HCT116 (cell line): ENCODE results near the gene PGGHG. TPM values are rescaled to one million over a fixed set of nuclear protein-coding genes. Genes with fewer than 3 reads are reported as not detected.

Experiments
- ATAC-seq: fragments of 200-7000 bp; cut with Tn5 transposase; 2 replicates; pipeline ENCODE4 v1.9.1; 2020; ENCODE audit warnings: mild to moderate bottlenecking, moderate library complexity
- BruUV-seq: library from RNA; stranded (reverse); fragments of 400-500 nt; replicated peaks from 2 replicates; lab custom pipeline; 2021; lab: Mats Ljungman, UMichigan
- CTCF ChIA-PET: fragments of 300-600 bp; sonication (Branson Sonifier 250); formaldehyde crosslinking; loops from one replicate; lab custom pipeline; 2021; ENCODE audit warnings: antibody characterized with exemption; lab: Charles Lee
- POLR2A ChIA-PET: fragments of 300-600, 350-600 bp; sonication (Branson Sonifier 250); formaldehyde crosslinking; loops from one replicate; lab custom pipeline; 2021; ENCODE audit warnings: antibody characterized with exemption; lab: Charles Lee
- RAD21 ChIA-PET, 2 experiments: fragments of 300-600 bp; sonication (Branson Sonifier 250); formaldehyde crosslinking; loops; one replicate each; lab custom pipeline; 2023; ENCODE audit warnings: low total read pairs in 2 of 2; ENCODE audit not compliant: uncharacterized antibody in 2 of 2, unreplicated experiment in 2 of 2, low non-redundant PET in 1 of 2; lab: Charles Lee
- DNase-seq: peaks from one replicate; pipeline ENCODE4 v3.0.0-alpha.2; 2010; ENCODE audit warnings: low read depth, low spot score
- H2AFZ ChIP-seq: fragments of 200-600 bp; shearing (Covaris generic), sonication (generic); 2 replicates; pipeline ENCODE4 v1.6.1; 2017; ENCODE audit warnings: low read depth, mixed run types, mixed read lengths, antibody characterized with exemption, low read length; ENCODE audit not compliant: poor library complexity, severe bottlenecking
- H3K27ac ChIP-seq: 2 replicates; pipeline ENCODE4 v1.5.1; 2012; ENCODE audit warnings: low read depth, low read length
- H3K27me3 ChIP-seq: fragments of 200-600 bp; sonication (generic); 2 replicates; pipeline ENCODE4 v1.6.1; 2016; ENCODE audit warnings: mixed run types, low read length, mixed read lengths; ENCODE audit not compliant: insufficient read depth
- H3K36me3 ChIP-seq, 2 experiments: fragments of 200-500 bp in 1 of 2; fragments of 200-600 bp in 1 of 2; sonication (Bioruptor generic) in 1 of 2; sonication (generic) in 1 of 2; 2 replicates each; pipeline versions ENCODE4 v1.5.1 to v1.6.1; 2014 to 2016; ENCODE audit warnings: low read length in 2 of 2, inconsistent platforms in 1 of 2, mixed read lengths in 1 of 2, mixed run types in 1 of 2; ENCODE audit not compliant: insufficient read depth in 2 of 2, control insufficient read depth in 1 of 2
- H3K4me1 ChIP-seq, 2 experiments: fragments of 200-600 bp in 1 of 2; sonication (generic) in 1 of 2; 2 replicates each; pipeline versions ENCODE4 v1.5.1 to v1.6.1; 2012 to 2017; ENCODE audit warnings: low read length in 2 of 2, inconsistent platforms in 1 of 2, mild to moderate bottlenecking in 1 of 2, mixed read lengths in 1 of 2, mixed run types in 1 of 2, moderate library complexity in 1 of 2; ENCODE audit not compliant: insufficient read depth in 2 of 2, control insufficient read depth in 1 of 2
- H3K4me2 ChIP-seq: fragments of 200-600 bp; sonication (generic); 2 replicates; pipeline ENCODE4 v1.6.1; 2017; ENCODE audit warnings: mixed run types, low read length, mixed read lengths
- H3K4me3 ChIP-seq, 2 experiments: fragments of 200-600 bp in 1 of 2; sonication (generic) in 1 of 2; replicated peaks in 1 of 2; 2 replicates each; pipeline ENCODE4 v1.5.1; 2011 to 2016; ENCODE audit warnings: low read length in 2 of 2, control low read depth in 1 of 2, low read depth in 1 of 2, mild to moderate bottlenecking in 1 of 2, mixed read lengths in 1 of 2, mixed run types in 1 of 2
- H3K79me2 ChIP-seq: fragments of 200-600 bp; sonication (generic); 2 replicates; pipeline ENCODE4 v1.6.1; 2017; ENCODE audit warnings: mild to moderate bottlenecking, mixed run types, low read length, moderate library complexity, mixed read lengths; ENCODE audit not compliant: insufficient read depth
- H3K9ac ChIP-seq: fragments of 200-600 bp; sonication (generic); 2 replicates; pipeline ENCODE4 v1.6.1; 2016; ENCODE audit warnings: low read length, mixed read lengths
- H3K9me2 ChIP-seq: fragments of 200-600 bp; sonication (generic), shearing (Covaris generic); 2 replicates; pipeline ENCODE4 v1.6.1; 2017; ENCODE audit warnings: mixed run types, mild to moderate bottlenecking, moderate library complexity; ENCODE audit not compliant: insufficient read depth
- H3K9me3 ChIP-seq, 2 experiments: fragments of 200-500 bp in 1 of 2; fragments of 200-600 bp in 1 of 2; sonication (Bioruptor generic) in 1 of 2; sonication (generic) in 1 of 2; 2 replicates each; pipeline ENCODE4 v1.6.1; 2014 to 2017; ENCODE audit warnings: low read length in 2 of 2, mixed read lengths in 2 of 2, inconsistent platforms in 1 of 2, low read depth in 1 of 2, mild to moderate bottlenecking in 1 of 2, mixed run types in 1 of 2, moderate library complexity in 1 of 2; ENCODE audit not compliant: control insufficient read depth in 1 of 2, insufficient read depth in 1 of 2
- H4K20me1 ChIP-seq: fragments of 200-600 bp; sonication (generic), shearing (Covaris generic); 2 replicates; pipeline ENCODE4 v1.6.1; 2017; ENCODE audit warnings: mixed run types, mild to moderate bottlenecking, moderate library complexity; ENCODE audit not compliant: insufficient read depth
- CBX3 ChIP-seq: IDR thresholded peaks from 2 replicates; pipeline ENCODE4 v1.6.1; 2012; ENCODE audit warnings: low read depth
- CEBPB ChIP-seq: IDR thresholded peaks from 2 replicates; pipeline ENCODE4 v1.6.1; 2012; ENCODE audit warnings: low read depth
- EGR1 ChIP-seq: IDR thresholded peaks from 2 replicates; pipeline ENCODE4 v1.6.1; 2012; ENCODE audit warnings: low read depth
- ELF1 ChIP-seq: IDR thresholded peaks from 2 replicates; pipeline ENCODE4 v1.6.1; 2012; ENCODE audit warnings: low read depth, borderline replicate concordance
- EZH2 ChIP-seq: fragments of 200-600 bp; sonication (generic); IDR thresholded peaks from 2 replicates; pipeline ENCODE4 v1.6.1; 2017; ENCODE audit warnings: antibody characterized with exemption, mixed run types
- EZH2phosphoT487 ChIP-seq: fragments of 200-600 bp; IDR thresholded peaks from 2 replicates; pipeline ENCODE4 v1.6.1; 2018; ENCODE audit warnings: antibody characterized with exemption, borderline replicate concordance
- FOSL1 ChIP-seq: IDR thresholded peaks from 2 replicates; pipeline ENCODE4 v1.6.1; 2012; ENCODE audit warnings: low read depth
- JUND ChIP-seq: IDR thresholded peaks from 2 replicates; pipeline ENCODE4 v1.6.1; 2012
- POLR2AphosphoS5 ChIP-seq: IDR thresholded peaks from 2 replicates; pipeline ENCODE4 v1.6.1; 2011; ENCODE audit warnings: mild to moderate bottlenecking, low read depth, low read length, moderate library complexity
- SIN3A ChIP-seq: IDR thresholded peaks from 2 replicates; pipeline ENCODE4 v1.6.1; 2012; ENCODE audit warnings: low read depth
- SP1 ChIP-seq: IDR thresholded peaks from 2 replicates; pipeline ENCODE4 v1.6.1; 2012; ENCODE audit warnings: low read depth
- SRF ChIP-seq: IDR thresholded peaks from 2 replicates; pipeline ENCODE4 v1.6.1; 2012; ENCODE audit warnings: low read depth
- TCF7L2 ChIP-seq: IDR thresholded peaks from 2 replicates; pipeline ENCODE4 v1.7.0; 2011; ENCODE audit warnings: borderline replicate concordance, inconsistent platforms; ENCODE audit not compliant: insufficient read depth, insufficient read length; ENCODE audit errors: extremely low read depth
- YY1 ChIP-seq: IDR thresholded peaks from 2 replicates; pipeline ENCODE4 v1.6.1; 2011; ENCODE audit warnings: low read length, low read depth, moderate library complexity, mild to moderate bottlenecking; ENCODE audit not compliant: insufficient replicate concordance; ENCODE audit errors: extremely low read depth
- ZNF274 ChIP-seq: fragments of 200-500 bp; sonication (Bioruptor generic); IDR thresholded peaks from 2 replicates; pipeline ENCODE4 v1.6.1; 2014; ENCODE audit warnings: mild to moderate bottlenecking, low read depth, low read length, inconsistent platforms
- intact Hi-C: fragments of 100-400 bp; cut with micrococcal nuclease; formaldehyde crosslinking; loops from 2 replicates; pipeline ENCODE4 v1.10.0; 2022
- total RNA-seq: library from RNA; stranded (reverse); gene quantifications from one replicate; pipeline ENCODE4 v1.2.1, GENCODE V29; 2021; ENCODE audit not compliant: unreplicated experiment
- TF ChIP-seq, protein P1 (sequence below), 3 experiments: fragments of 200-600 bp in 1 of 3; sonication (generic) in 1 of 3; IDR thresholded peaks in 2 of 3; conservative IDR thresholded peaks in 1 of 3; 2 replicates each; pipeline ENCODE4 v1.5.1; 2012 to 2017; ENCODE audit warnings: low read depth in 2 of 3, low read length in 2 of 3, antibody characterized with exemption in 1 of 3, borderline replicate concordance in 1 of 3, control low read depth in 1 of 3, mild to moderate bottlenecking in 1 of 3, mixed read lengths in 1 of 3, mixed run types in 1 of 3, moderate library complexity in 1 of 3; ENCODE audit not compliant: insufficient read depth in 1 of 3
- TF ChIP-seq, protein P2 (sequence below): IDR thresholded peaks from 2 replicates; pipeline ENCODE4 v1.6.1; 2012

The PGGHG gene
- total RNA-seq, 1 experiment from 2014 or later = 57.5 TPM

DNA sequence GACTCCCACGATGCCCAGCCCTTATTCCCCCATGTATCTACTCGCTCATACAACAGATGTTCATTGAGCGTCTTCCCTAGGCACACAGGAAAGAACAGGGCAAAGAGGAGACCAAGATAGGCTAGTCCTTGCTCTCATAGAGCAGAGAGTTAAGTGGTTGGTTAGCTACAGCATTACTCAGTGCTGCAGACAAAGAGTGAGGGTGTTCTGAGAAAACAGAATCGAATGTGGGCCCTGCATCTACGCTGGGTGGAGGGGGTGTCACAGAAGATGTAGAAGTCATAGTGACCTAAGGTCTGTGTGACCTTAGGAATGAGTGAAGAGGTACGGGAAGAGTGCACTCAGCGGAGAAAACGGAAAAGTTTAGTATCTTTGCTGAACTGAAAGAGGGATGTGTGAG, 39.9 kb upstream of the PGGHG start:
- RAD21 ChIA-PET = no interaction called here
- peaks cover 9% of the 10 kb centered on the region; the same call in 1 of the 2 replicates for H3K79me2 ChIP-seq
- CTCF ChIA-PET = no interaction called here

More for the DNA sequence above, 39.9 kb upstream of the PGGHG start:
- DNase-seq = no peak
- no TSS peak for BruUV-seq
- no peaks in the 10 kb centered on the region for H3K9me3 ChIP-seq
- H3K36me3 ChIP-seq = peaks cover 66 to 77% of the 10 kb centered on the region in 2 experiments
- H3K4me1 ChIP-seq = no peaks in the 10 kb centered on the region
- H3K27ac ChIP-seq = no peak overlapping the region
- H3K9ac ChIP-seq = no peak overlapping the region
- H4K20me1 ChIP-seq = no peaks in the 10 kb centered on the region
- TF ChIP-seq SIN3A (no peak), POLR2AphosphoS5 (no peak), CEBPB (no peak), SP1 (no peak), CBX3 (no peak), EGR1 (no peak), ZNF274 (no peak), FOSL1 (no peak), JUND (no peak), EZH2 (no peak), ELF1 (no peak), TCF7L2 (no peak), YY1 (no peak), EZH2phosphoT487 (no peak), SRF (no peak)
- TF ChIP-seq, protein P1, sequence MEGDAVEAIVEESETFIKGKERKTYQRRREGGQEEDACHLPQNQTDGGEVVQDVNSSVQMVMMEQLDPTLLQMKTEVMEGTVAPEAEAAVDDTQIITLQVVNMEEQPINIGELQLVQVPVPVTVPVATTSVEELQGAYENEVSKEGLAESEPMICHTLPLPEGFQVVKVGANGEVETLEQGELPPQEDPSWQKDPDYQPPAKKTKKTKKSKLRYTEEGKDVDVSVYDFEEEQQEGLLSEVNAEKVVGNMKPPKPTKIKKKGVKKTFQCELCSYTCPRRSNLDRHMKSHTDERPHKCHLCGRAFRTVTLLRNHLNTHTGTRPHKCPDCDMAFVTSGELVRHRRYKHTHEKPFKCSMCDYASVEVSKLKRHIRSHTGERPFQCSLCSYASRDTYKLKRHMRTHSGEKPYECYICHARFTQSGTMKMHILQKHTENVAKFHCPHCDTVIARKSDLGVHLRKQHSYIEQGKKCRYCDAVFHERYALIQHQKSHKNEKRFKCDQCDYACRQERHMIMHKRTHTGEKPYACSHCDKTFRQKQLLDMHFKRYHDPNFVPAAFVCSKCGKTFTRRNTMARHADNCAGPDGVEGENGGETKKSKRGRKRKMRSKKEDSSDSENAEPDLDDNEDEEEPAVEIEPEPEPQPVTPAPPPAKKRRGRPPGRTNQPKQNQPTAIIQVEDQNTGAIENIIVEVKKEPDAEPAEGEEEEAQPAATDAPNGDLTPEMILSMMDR (IDR thresholded peaks at IDR 0.05 in 2 of 3, conservative IDR thresholded peaks at IDR 0.05 in 1 of 3; ENCODE audit: borderline replicate concordance in 1 of 3, insufficient read depth in 1 of 3, low read depth in 2 of 3, low read length in 2 of 3) = no peak
- TF ChIP-seq, protein P2, sequence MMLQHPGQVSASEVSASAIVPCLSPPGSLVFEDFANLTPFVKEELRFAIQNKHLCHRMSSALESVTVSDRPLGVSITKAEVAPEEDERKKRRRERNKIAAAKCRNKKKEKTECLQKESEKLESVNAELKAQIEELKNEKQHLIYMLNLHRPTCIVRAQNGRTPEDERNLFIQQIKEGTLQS = no peak
- no peak for ATAC-seq
- no peak overlapping the region for H2AFZ ChIP-seq
- POLR2A ChIA-PET = no interaction called here
- H3K9me2 ChIP-seq = no peaks in the 10 kb centered on the region
- intact Hi-C loops = no loop called here
- H3K4me2 ChIP-seq = no peak overlapping the region
- no peak overlapping the region for H3K4me3 ChIP-seq
- no peaks in the 10 kb centered on the region for H3K27me3 ChIP-seq
